ENCODE measurements around the gene TXNDC12.

The TXNDC12 gene

DNA sequence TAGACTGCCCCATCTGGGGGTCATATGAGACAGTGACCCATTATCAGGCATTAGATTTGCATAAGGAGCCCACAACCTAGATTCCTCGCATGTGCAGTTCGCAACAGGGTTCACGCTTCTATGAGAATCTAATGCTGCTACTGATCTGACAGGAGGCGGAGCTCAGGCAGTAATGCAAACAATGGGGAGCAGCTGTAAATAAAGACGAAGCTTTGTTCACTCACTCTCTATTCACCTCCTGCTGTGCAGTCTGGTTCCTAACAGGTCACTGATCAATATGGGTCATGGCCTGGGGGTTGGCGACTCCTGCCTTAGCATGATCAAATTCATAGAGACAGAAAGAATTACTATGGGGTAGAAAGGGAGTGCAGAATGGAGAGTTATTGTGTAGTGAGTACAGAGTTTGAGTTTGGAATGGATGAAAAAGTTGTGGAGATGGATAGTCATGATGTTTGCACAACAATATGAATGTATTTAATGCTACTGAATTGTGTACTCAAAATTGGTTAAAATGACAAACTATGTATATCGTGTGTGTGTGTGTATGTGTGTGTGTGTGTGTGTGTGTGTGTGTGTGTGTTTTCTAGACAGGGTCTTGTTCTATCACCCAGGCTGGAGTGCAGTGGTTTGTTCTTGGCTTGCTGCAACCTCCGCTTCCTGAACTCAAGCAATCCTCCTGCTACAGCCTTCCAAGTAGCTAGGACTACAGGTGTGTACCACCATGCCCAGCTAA is 43.3 kb upstream of the TXNDC12 start (continued):
- TF ChIP-seq ZNF544 (tag by site-specific recombination; IDR thresholded peaks at IDR 0.05) (no peak), ZSCAN16 (tag by site-specific recombination; IDR thresholded peaks at IDR 0.05) (no peak), ZNF16 (tag by site-specific recombination; IDR thresholded peaks at IDR 0.05; ENCODE audit: low read depth) (no peak), ZNF670 (tag by site-specific recombination; IDR thresholded peaks at IDR 0.05; ENCODE audit: low read depth) (no peak), GLI4 (tag by site-specific recombination; IDR thresholded peaks at IDR 0.05) (no peak), YY1 (tag by site-specific recombination; IDR thresholded peaks at IDR 0.05) (no peak), OVOL3 (tag by site-specific recombination; IDR thresholded peaks at IDR 0.05) (no peak), ZNF24 (tag by site-specific recombination; IDR thresholded peaks at IDR 0.05) (no peak), MZF1 (tag by site-specific recombination; IDR thresholded peaks at IDR 0.05; ENCODE audit: borderline replicate concordance) (no peak), ZBTB21 (tag by site-specific recombination; IDR thresholded peaks at IDR 0.05) (no peak), ZFP37 (tag by site-specific recombination; IDR thresholded peaks at IDR 0.05) (no peak), ZNF654 (tag by site-specific recombination; IDR thresholded peaks at IDR 0.05; ENCODE audit: low read depth) (no peak), ZNF394 (tag by site-specific recombination; IDR thresholded peaks at IDR 0.05; ENCODE audit: borderline replicate concordance) (no peak), ZNF341 (tag by site-specific recombination; IDR thresholded peaks at IDR 0.05; ENCODE audit: low read depth) (no peak), SETDB1 (IDR thresholded peaks at IDR 0.05; ENCODE audit: insufficient read length, low read length) (no peak)
- TF ChIP-seq, protein P1, sequence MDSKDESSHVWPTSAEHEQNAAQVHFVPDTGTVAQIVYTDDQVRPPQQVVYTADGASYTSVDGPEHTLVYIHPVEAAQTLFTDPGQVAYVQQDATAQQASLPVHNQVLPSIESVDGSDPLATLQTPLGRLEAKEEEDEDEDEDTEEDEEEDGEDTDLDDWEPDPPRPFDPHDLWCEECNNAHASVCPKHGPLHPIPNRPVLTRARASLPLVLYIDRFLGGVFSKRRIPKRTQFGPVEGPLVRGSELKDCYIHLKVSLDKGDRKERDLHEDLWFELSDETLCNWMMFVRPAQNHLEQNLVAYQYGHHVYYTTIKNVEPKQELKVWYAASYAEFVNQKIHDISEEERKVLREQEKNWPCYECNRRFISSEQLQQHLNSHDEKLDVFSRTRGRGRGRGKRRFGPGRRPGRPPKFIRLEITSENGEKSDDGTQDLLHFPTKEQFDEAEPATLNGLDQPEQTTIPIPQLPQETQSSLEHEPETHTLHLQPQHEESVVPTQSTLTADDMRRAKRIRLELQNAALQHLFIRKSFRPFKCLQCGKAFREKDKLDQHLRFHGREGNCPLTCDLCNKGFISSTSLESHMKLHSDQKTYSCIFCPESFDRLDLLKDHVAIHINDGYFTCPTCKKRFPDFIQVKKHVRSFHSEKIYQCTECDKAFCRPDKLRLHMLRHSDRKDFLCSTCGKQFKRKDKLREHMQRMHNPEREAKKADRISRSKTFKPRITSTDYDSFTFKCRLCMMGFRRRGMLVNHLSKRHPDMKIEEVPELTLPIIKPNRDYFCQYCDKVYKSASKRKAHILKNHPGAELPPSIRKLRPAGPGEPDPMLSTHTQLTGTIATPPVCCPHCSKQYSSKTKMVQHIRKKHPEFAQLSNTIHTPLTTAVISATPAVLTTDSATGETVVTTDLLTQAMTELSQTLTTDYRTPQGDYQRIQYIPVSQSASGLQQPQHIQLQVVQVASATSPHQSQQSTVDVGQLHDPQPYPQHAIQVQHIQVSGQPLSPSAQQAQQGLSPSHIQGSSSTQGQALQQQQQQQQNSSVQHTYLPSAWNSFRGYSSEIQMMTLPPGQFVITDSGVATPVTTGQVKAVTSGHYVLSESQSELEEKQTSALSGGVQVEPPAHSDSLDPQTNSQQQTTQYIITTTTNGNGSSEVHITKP (tag by site-specific recombination; IDR thresholded peaks at IDR 0.05), result peak; percentile 46
- TF ChIP-seq, protein P2, sequence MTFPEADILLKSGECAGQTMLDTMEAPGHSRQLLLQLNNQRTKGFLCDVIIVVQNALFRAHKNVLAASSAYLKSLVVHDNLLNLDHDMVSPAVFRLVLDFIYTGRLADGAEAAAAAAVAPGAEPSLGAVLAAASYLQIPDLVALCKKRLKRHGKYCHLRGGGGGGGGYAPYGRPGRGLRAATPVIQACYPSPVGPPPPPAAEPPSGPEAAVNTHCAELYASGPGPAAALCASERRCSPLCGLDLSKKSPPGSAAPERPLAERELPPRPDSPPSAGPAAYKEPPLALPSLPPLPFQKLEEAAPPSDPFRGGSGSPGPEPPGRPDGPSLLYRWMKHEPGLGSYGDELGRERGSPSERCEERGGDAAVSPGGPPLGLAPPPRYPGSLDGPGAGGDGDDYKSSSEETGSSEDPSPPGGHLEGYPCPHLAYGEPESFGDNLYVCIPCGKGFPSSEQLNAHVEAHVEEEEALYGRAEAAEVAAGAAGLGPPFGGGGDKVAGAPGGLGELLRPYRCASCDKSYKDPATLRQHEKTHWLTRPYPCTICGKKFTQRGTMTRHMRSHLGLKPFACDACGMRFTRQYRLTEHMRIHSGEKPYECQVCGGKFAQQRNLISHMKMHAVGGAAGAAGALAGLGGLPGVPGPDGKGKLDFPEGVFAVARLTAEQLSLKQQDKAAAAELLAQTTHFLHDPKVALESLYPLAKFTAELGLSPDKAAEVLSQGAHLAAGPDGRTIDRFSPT (tag by site-specific recombination; IDR thresholded peaks at IDR 0.05), result no peak
- TF ChIP-seq, protein P3, sequence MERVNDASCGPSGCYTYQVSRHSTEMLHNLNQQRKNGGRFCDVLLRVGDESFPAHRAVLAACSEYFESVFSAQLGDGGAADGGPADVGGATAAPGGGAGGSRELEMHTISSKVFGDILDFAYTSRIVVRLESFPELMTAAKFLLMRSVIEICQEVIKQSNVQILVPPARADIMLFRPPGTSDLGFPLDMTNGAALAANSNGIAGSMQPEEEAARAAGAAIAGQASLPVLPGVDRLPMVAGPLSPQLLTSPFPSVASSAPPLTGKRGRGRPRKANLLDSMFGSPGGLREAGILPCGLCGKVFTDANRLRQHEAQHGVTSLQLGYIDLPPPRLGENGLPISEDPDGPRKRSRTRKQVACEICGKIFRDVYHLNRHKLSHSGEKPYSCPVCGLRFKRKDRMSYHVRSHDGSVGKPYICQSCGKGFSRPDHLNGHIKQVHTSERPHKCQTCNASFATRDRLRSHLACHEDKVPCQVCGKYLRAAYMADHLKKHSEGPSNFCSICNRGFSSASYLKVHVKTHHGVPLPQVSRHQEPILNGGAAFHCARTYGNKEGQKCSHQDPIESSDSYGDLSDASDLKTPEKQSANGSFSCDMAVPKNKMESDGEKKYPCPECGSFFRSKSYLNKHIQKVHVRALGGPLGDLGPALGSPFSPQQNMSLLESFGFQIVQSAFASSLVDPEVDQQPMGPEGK (tag by site-specific recombination; IDR thresholded peaks at IDR 0.05), result 0 out of 2 replicates have a peak, but pooled peaks have one; percentile 15
- TF ChIP-seq, protein P4, sequence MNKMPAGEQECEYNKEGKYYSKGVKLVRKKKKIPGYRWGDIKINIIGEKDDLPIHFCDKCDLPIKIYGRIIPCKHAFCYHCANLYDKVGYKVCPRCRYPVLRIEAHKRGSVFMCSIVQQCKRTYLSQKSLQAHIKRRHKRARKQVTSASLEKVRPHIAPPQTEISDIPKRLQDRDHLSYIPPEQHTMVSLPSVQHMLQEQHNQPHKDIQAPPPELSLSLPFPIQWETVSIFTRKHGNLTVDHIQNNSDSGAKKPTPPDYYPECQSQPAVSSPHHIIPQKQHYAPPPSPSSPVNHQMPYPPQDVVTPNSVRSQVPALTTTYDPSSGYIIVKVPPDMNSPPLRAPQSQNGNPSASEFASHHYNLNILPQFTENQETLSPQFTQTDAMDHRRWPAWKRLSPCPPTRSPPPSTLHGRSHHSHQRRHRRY (tag by site-specific recombination; IDR thresholded peaks at IDR 0.05), result no peak
